ENCODE results near the gene EGF. TPM values are rescaled to one million over a fixed set of nuclear protein-coding genes. Genes with fewer than 3 reads are reported as not detected.
A peak's percentile ranks its signal among the peaks of the same experiment; 100 is the strongest.

EGF gene
- total RNA-seq, 1 donor from 2014 or later: 6.6 TPM

DNA sequence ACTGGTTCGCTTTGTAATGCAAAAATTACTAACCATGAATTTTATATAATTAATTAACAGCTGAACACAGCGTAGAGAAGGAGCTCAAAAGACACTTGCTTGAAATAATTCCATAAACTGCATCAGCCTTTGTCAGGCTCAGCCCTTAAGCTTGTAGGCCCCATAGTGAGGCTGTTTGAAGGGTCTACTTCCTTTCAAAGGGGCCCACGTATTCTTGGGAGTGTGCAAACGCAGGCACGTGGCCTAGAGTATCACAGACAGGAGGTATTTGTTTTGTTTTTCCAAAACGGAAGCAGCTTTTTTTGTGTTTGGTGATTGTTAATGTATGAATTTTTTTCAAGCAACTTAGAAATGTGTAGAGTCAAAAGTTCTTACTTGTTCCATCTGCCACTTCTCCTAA is 25.6 kb upstream of the EGF start:
- no peak overlapping the region for H3K4me3 ChIP-seq
- no peaks in the 10 kb centered on the region for H4K20me1 ChIP-seq (ENCODE audit: low read depth)
- H3K27ac ChIP-seq: no peak overlapping the region
- Mint-ChIP-seq H3K36me3 (no peaks in the 10 kb centered on the region), H3K4me3 (no peak overlapping the region), H3K27ac (no peak overlapping the region), H3K4me1 (no peaks in the 10 kb centered on the region), H3K27me3 (ENCODE audit: insufficient read depth, low read depth) (no peaks in the 10 kb centered on the region), H3K9me3 (no peaks in the 10 kb centered on the region)
- H3K9ac ChIP-seq: no peak overlapping the region
- no peaks in the 10 kb centered on the region for H3K9me3 ChIP-seq (ENCODE audit: low read depth)
- H3K4me2 ChIP-seq: no peak overlapping the region
- H3K36me3 ChIP-seq: no peaks in the 10 kb centered on the region
- TF ChIP-seq, protein P1, sequence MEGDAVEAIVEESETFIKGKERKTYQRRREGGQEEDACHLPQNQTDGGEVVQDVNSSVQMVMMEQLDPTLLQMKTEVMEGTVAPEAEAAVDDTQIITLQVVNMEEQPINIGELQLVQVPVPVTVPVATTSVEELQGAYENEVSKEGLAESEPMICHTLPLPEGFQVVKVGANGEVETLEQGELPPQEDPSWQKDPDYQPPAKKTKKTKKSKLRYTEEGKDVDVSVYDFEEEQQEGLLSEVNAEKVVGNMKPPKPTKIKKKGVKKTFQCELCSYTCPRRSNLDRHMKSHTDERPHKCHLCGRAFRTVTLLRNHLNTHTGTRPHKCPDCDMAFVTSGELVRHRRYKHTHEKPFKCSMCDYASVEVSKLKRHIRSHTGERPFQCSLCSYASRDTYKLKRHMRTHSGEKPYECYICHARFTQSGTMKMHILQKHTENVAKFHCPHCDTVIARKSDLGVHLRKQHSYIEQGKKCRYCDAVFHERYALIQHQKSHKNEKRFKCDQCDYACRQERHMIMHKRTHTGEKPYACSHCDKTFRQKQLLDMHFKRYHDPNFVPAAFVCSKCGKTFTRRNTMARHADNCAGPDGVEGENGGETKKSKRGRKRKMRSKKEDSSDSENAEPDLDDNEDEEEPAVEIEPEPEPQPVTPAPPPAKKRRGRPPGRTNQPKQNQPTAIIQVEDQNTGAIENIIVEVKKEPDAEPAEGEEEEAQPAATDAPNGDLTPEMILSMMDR (IDR thresholded peaks at IDR 0.05): no peak
- no peak for TF ChIP-seq EZH2 (IDR thresholded peaks at IDR 0.05)
- TF ChIP-seq EZH2phosphoT487 (IDR thresholded peaks at IDR 0.05): no peak
- DNase-seq (ENCODE audit: low spot score): no peak
- no peaks in the 10 kb centered on the region for H3K4me1 ChIP-seq
- no peaks in the 10 kb centered on the region for H3F3A ChIP-seq (ENCODE audit: low read depth)
- H3K27me3 ChIP-seq: no peaks in the 10 kb centered on the region
- peak overlapping the region; percentile 82 for H2AFZ ChIP-seq (replicated peaks)
- no peaks in the 10 kb centered on the region for H3K79me2 ChIP-seq (ENCODE audit: low read depth)

DNA sequence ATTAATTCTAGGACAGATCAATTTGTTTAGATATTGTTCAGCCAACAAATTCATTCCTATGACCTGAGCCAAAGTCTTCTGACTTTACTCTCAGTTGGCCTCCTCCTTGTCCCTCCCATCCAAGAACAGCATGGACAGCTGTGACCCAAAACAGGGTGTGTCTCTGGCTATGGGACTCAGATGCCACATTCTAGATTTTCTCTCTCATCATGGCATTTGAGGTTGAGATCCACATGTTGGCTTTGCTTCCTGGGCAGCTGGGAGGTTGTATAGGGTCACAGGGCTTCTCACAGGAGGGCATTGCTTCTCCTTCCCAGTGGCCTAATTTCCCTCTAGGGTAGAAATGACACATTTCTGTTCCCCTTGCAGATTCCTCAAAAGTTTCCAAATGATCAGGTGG is 22.6 kb upstream of the EGF start:
- Histone ChIP-seq H3K9me3 (ENCODE audit: low read depth) (no peaks in the 10 kb centered on the region), H3K36me3 (no peaks in the 10 kb centered on the region), H3K4me2 (no peak overlapping the region), H2AFZ (replicated peaks) (no peak overlapping the region), H3K4me3 (no peak overlapping the region), H3K79me2 (ENCODE audit: low read depth) (no peaks in the 10 kb centered on the region), H4K20me1 (ENCODE audit: low read depth) (no peaks in the 10 kb centered on the region), H3K9ac (no peak overlapping the region), H3K27ac (no peak overlapping the region), H3F3A (ENCODE audit: low read depth) (no peaks in the 10 kb centered on the region), H3K27me3 (no peaks in the 10 kb centered on the region), H3K4me1 (no peaks in the 10 kb centered on the region)
- no peak overlapping the region for H3K27ac Mint-ChIP-seq
- no peaks in the 10 kb centered on the region for H3K27me3 Mint-ChIP-seq (ENCODE audit: insufficient read depth, low read depth)
- no peak overlapping the region for H3K4me3 Mint-ChIP-seq
- no peaks in the 10 kb centered on the region for H3K36me3 Mint-ChIP-seq
- no peaks in the 10 kb centered on the region for H3K4me1 Mint-ChIP-seq
- no peaks in the 10 kb centered on the region for H3K9me3 Mint-ChIP-seq
- DNase-seq (ENCODE audit: low spot score): no peak
- TF ChIP-seq, protein P1 (IDR thresholded peaks at IDR 0.05): no peak
- TF ChIP-seq EZH2phosphoT487 (IDR thresholded peaks at IDR 0.05) (no peak), EZH2 (IDR thresholded peaks at IDR 0.05) (no peak)

DNA sequence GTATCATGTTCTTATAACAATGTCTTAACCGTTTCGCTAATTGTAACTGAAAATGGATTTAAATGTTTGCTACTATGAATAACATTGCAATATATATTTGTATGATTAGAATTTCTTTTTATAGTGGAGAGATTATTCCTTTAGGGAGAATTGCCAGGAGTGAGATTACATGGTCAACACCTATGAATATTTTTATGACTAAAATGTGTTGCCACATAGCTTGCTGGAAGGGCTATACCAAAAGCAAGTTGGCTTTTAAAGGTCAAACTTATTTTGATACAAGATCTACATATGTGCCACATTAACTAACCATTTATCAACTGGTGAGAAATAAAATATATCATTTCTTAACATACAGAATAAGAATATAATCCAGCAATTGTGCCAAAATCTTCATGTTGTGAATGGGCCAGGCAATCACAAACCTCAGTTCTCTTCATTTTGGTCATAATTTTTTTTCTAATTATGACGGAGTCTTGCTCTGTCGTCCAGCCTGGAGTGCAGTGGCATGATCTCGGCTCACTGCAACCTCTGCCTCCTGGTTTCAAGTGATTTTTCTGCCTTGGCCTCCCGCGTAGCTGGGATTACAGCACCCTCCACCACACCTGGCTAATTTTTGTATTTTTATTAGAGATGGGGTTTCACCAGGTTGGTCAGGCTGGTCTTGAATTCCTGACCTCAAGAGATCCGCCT is 10.0 kb upstream of the EGF start:
- no peaks in the 10 kb centered on the region for H3K9me3 ChIP-seq (ENCODE audit: low read depth)
- no peaks in the 10 kb centered on the region for H3K4me1 ChIP-seq
- DNase-seq (ENCODE audit: low spot score): no peak
- H3K36me3 ChIP-seq: no peaks in the 10 kb centered on the region
- no peaks in the 10 kb centered on the region for H3K79me2 ChIP-seq (ENCODE audit: low read depth)
- no peaks in the 10 kb centered on the region for H3K27me3 ChIP-seq
- TF ChIP-seq, protein P1 (IDR thresholded peaks at IDR 0.05): no peak
- TF ChIP-seq EZH2phosphoT487 (IDR thresholded peaks at IDR 0.05): no peak
- no peak for TF ChIP-seq EZH2 (IDR thresholded peaks at IDR 0.05)
- no peaks in the 10 kb centered on the region for H4K20me1 ChIP-seq (ENCODE audit: low read depth)
- no peak overlapping the region for H3K4me3 ChIP-seq
- peaks cover 20% of the 10 kb centered on the region for H3K9me3 Mint-ChIP-seq
- H3K27ac ChIP-seq: no peak overlapping the region
- H3K4me3 Mint-ChIP-seq: no peak overlapping the region
- H3K27ac Mint-ChIP-seq: no peak overlapping the region
- H2AFZ ChIP-seq (replicated peaks): no peak overlapping the region
- no peaks in the 10 kb centered on the region for H3F3A ChIP-seq (ENCODE audit: low read depth)
- no peak overlapping the region for H3K9ac ChIP-seq
- H3K4me1 Mint-ChIP-seq: no peaks in the 10 kb centered on the region
- no peak overlapping the region for H3K4me2 ChIP-seq
- peaks cover 4% of the 10 kb centered on the region for H3K27me3 Mint-ChIP-seq (ENCODE audit: insufficient read depth, low read depth)
- no peaks in the 10 kb centered on the region for H3K36me3 Mint-ChIP-seq

All from neural progenitor cell (in vitro differentiated cells).